ENCODE results near the gene FBXO21. TPM values are rescaled to one million over a fixed set of nuclear protein-coding genes. Genes with fewer than 3 reads are reported as not detected.

Gene FBXO21
- total RNA-seq, 1 experiment from 2014 or later, result 230 TPM

DNA sequence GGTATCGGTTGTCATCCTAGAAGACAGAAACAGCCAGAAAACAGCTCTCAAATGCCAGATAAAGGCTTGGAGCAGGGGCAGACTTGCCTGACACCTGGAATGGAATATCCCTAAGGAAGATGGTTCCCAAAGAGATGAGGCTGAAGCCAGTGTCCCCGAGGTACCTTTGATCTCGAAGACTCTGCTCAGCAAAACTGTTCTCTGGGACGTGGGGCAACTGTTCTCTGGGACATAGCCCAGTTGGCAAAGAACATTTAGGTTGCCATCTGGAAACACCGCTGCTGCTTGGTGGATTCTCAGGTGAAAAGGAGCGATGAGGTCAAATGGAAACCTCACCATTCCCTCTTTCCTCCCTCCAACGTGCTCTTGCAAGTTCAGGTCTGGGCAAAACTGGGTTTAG, 27.9 kb upstream of the FBXO21 start:
- Histone ChIP-seq H3K4me2 (ENCODE audit: low read length) (no peak overlapping the region), H3K36me3 (ENCODE audit: low read depth, low read length) (no peaks in the 10 kb centered on the region), H3K27me3 (ENCODE audit: low read length) (peaks cover 45% of the 10 kb centered on the region), H3F3A (ENCODE audit: low read length, unreplicated experiment) (no peaks in the 10 kb centered on the region), H3K4me3 (ENCODE audit: low read length) (no peak overlapping the region), H3K4me1 (ENCODE audit: insufficient read depth, low read length) (peaks cover 4% of the 10 kb centered on the region), H3K9me3 (ENCODE audit: low read length) (no peaks in the 10 kb centered on the region), H4K20me1 (ENCODE audit: low read length) (no peaks in the 10 kb centered on the region), H3K79me2 (ENCODE audit: low read length) (no peaks in the 10 kb centered on the region), H3K27ac (ENCODE audit: low read length) (no peak overlapping the region), H2AFZ (ENCODE audit: low read length) (no peak overlapping the region), H3K9me2 (replicated peaks; ENCODE audit: low read length) (no peaks in the 10 kb centered on the region), H3K9ac (ENCODE audit: low read length) (no peak overlapping the region)
- TF ChIP-seq EZH2 (IDR thresholded peaks at IDR 0.05; ENCODE audit: low read length, unreplicated experiment) (no peak), EZH2phosphoT487 (IDR thresholded peaks at IDR 0.05; ENCODE audit: borderline replicate concordance, low read length) (no peak)
- TF ChIP-seq, protein P1, sequence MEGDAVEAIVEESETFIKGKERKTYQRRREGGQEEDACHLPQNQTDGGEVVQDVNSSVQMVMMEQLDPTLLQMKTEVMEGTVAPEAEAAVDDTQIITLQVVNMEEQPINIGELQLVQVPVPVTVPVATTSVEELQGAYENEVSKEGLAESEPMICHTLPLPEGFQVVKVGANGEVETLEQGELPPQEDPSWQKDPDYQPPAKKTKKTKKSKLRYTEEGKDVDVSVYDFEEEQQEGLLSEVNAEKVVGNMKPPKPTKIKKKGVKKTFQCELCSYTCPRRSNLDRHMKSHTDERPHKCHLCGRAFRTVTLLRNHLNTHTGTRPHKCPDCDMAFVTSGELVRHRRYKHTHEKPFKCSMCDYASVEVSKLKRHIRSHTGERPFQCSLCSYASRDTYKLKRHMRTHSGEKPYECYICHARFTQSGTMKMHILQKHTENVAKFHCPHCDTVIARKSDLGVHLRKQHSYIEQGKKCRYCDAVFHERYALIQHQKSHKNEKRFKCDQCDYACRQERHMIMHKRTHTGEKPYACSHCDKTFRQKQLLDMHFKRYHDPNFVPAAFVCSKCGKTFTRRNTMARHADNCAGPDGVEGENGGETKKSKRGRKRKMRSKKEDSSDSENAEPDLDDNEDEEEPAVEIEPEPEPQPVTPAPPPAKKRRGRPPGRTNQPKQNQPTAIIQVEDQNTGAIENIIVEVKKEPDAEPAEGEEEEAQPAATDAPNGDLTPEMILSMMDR (conservative IDR thresholded peaks at IDR 0.05; ENCODE audit: low read depth, low read length), result no peak
- DNase-seq, result no peak
- no peak for ATAC-seq
- ChIA-PET POLR2A (ENCODE audit: unreplicated experiment) (no interaction called here), CTCF (no interaction called here)
- no TSS peak for BruUV-seq (replicated peaks)
- intact Hi-C loops (cut with micrococcal nuclease), result no loop called here

DNA sequence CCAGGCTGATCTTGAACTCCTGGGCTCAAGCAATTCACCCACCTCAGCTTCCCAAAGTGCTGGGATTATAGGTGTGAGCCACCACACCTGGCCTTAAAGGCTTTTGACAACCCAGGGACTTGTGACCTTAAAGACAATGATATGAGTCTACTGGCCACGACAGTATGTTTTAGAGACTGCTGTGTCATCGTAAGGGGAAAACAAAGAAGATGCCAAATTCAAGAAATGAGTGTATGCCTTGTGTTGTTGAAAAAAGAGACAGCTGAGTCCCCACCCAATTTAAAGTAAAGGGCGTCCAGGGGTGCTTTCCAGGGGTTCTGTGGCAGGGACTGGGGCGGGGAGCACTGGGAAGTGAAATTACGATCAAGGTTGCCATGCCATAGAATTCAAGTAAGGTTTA, 26.4 kb upstream of the FBXO21 start:
- no peaks in the 10 kb centered on the region for H3K9me3 ChIP-seq (ENCODE audit: low read length)
- no peak overlapping the region for H3K4me2 ChIP-seq (ENCODE audit: low read length)
- H3K4me1 ChIP-seq (ENCODE audit: insufficient read depth, low read length), result peaks cover 8% of the 10 kb centered on the region
- CTCF ChIA-PET, result no interaction called here
- H3K36me3 ChIP-seq (ENCODE audit: low read depth, low read length), result no peaks in the 10 kb centered on the region
- no peaks in the 10 kb centered on the region for H3K9me2 ChIP-seq (replicated peaks; ENCODE audit: low read length)
- H3K79me2 ChIP-seq (ENCODE audit: low read length), result no peaks in the 10 kb centered on the region
- no peak overlapping the region for H3K4me3 ChIP-seq (ENCODE audit: low read length)
- BruUV-seq (replicated peaks), result no TSS peak
- peaks cover 45% of the 10 kb centered on the region for H3K27me3 ChIP-seq (ENCODE audit: low read length)
- no peaks in the 10 kb centered on the region for H3F3A ChIP-seq (ENCODE audit: low read length, unreplicated experiment)
- H2AFZ ChIP-seq (ENCODE audit: low read length), result no peak overlapping the region
- ATAC-seq (no peak), DNase-seq (no peak)
- POLR2A ChIA-PET (ENCODE audit: unreplicated experiment), result no interaction called here
- intact Hi-C loops (cut with micrococcal nuclease), result no loop called here
- no peak overlapping the region for H3K27ac ChIP-seq (ENCODE audit: low read length)
- TF ChIP-seq, protein P1 (conservative IDR thresholded peaks at IDR 0.05; ENCODE audit: low read depth, low read length), result no peak
- TF ChIP-seq EZH2 (IDR thresholded peaks at IDR 0.05; ENCODE audit: low read length, unreplicated experiment) (no peak), EZH2phosphoT487 (IDR thresholded peaks at IDR 0.05; ENCODE audit: borderline replicate concordance, low read length) (no peak)
- no peaks in the 10 kb centered on the region for H4K20me1 ChIP-seq (ENCODE audit: low read length)
- H3K9ac ChIP-seq (ENCODE audit: low read length), result no peak overlapping the region

DNA sequence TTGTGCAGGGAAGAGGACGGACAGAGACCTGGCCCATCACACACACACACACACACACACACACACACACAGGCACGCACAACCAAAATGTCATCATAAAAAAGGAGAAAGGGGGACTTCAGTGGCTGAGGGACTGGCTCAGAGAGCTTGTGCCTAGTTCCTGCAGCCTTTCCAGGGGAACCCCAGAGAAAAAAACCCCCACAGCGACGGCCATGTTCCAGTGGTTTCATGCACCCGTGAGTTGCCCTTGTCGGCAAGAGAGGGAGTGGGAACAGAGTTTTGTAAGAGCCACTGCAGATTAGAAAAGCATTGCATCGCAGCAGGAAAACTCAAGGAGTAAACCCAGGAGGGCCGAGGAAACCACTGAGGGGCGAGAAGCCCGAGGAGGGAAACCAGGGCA, 24.5 kb upstream of the FBXO21 start:
- no peaks in the 10 kb centered on the region for H3K9me3 ChIP-seq (ENCODE audit: low read length)
- ATAC-seq (no peak), DNase-seq (no peak)
- no peaks in the 10 kb centered on the region for H3K79me2 ChIP-seq (ENCODE audit: low read length)
- no TSS peak for BruUV-seq (replicated peaks)
- H3K4me1 ChIP-seq (ENCODE audit: insufficient read depth, low read length), result peaks cover 8% of the 10 kb centered on the region
- intact Hi-C loops (cut with micrococcal nuclease), result no loop called here
- no peak overlapping the region for H3K27ac ChIP-seq (ENCODE audit: low read length)
- ChIA-PET POLR2A (ENCODE audit: unreplicated experiment) (no interaction called here), CTCF (no interaction called here)
- H3K9ac ChIP-seq (ENCODE audit: low read length), result no peak overlapping the region
- no peak overlapping the region for H3K4me2 ChIP-seq (ENCODE audit: low read length)
- TF ChIP-seq EZH2 (IDR thresholded peaks at IDR 0.05; ENCODE audit: low read length, unreplicated experiment) (no peak), EZH2phosphoT487 (IDR thresholded peaks at IDR 0.05; ENCODE audit: borderline replicate concordance, low read length) (no peak)
- TF ChIP-seq, protein P1 (conservative IDR thresholded peaks at IDR 0.05; ENCODE audit: low read depth, low read length), result no peak
- no peaks in the 10 kb centered on the region for H3K36me3 ChIP-seq (ENCODE audit: low read depth, low read length)
- H3K27me3 ChIP-seq (ENCODE audit: low read length), result peaks cover 35% of the 10 kb centered on the region
- H2AFZ ChIP-seq (ENCODE audit: low read length), result no peak overlapping the region
- no peaks in the 10 kb centered on the region for H4K20me1 ChIP-seq (ENCODE audit: low read length)
- H3K4me3 ChIP-seq (ENCODE audit: low read length), result no peak overlapping the region
- H3K9me2 ChIP-seq (replicated peaks; ENCODE audit: low read length), result no peaks in the 10 kb centered on the region
- no peaks in the 10 kb centered on the region for H3F3A ChIP-seq (ENCODE audit: low read length, unreplicated experiment)
